Mesenchymal stem cell (in vitro differentiated cells and primary cell): ENCODE measurements around the gene SPCS1.
A peak's percentile ranks its signal among the peaks of the same experiment; 100 is the strongest.

ENCODE experiments used
- DNase-seq: peaks from one replicate; pipeline ENCODE4 v3.0.0-alpha.2; 2013
- H2AFZ ChIP-seq: one replicate; pipeline ENCODE4 v1.6.1; 2013; ENCODE audit warnings: low read depth, mild to moderate bottlenecking, control low read depth, inconsistent platforms, low read length, moderate library complexity
- H2AK5ac ChIP-seq: 2 replicates; pipeline ENCODE4 v1.6.1; 2013; ENCODE audit warnings: low read length, moderate library complexity, mild to moderate bottlenecking, inconsistent platforms; ENCODE audit not compliant: severe bottlenecking
- H2BK120ac ChIP-seq: one replicate; pipeline ENCODE4 v1.6.1; 2013; ENCODE audit warnings: low read depth, mild to moderate bottlenecking, inconsistent platforms, low read length, moderate library complexity
- H2BK12ac ChIP-seq, 2 experiments: one replicate each; pipeline ENCODE4 v1.6.1; 2013; ENCODE audit warnings: inconsistent platforms in 2 of 2, low read length in 2 of 2, mild to moderate bottlenecking in 2 of 2, moderate library complexity in 2 of 2, control low read depth in 1 of 2
- H2BK15ac ChIP-seq: one replicate; pipeline ENCODE4 v1.6.1; 2013; ENCODE audit warnings: mild to moderate bottlenecking, low read depth, inconsistent platforms; ENCODE audit not compliant: poor library complexity, severe bottlenecking
- H2BK5ac ChIP-seq: 2 replicates; pipeline ENCODE4 v1.6.1; 2013; ENCODE audit warnings: low read depth, mild to moderate bottlenecking, low read length, control low read depth, inconsistent platforms; ENCODE audit not compliant: poor library complexity, severe bottlenecking
- H3K14ac ChIP-seq, 2 experiments: one replicate each; pipeline ENCODE4 v1.6.1; 2013; ENCODE audit warnings: inconsistent platforms in 2 of 2, low read length in 2 of 2, control low read depth in 1 of 2, mild to moderate bottlenecking in 1 of 2, moderate library complexity in 1 of 2
- H3K18ac ChIP-seq, 2 experiments: one replicate each; pipeline ENCODE4 v1.6.1; 2013; ENCODE audit warnings: inconsistent platforms in 2 of 2, low read length in 2 of 2, control low read depth in 1 of 2, low read depth in 1 of 2, mild to moderate bottlenecking in 1 of 2
- H3K23ac ChIP-seq, 2 experiments: one replicate each; pipeline ENCODE4 v1.6.1; 2013; ENCODE audit warnings: inconsistent platforms in 2 of 2, low read length in 2 of 2, mild to moderate bottlenecking in 2 of 2, moderate library complexity in 2 of 2, control low read depth in 1 of 2
- H3K27ac ChIP-seq: 2 replicates; pipeline ENCODE4 v1.5.1; 2013; ENCODE audit warnings: mild to moderate bottlenecking, moderate library complexity, low read length, control low read depth, inconsistent platforms; ENCODE audit not compliant: poor library complexity, severe bottlenecking
- H3K27me3 ChIP-seq, 2 experiments: 2 replicates each; pipeline versions ENCODE4 v1.6.1 to v1.7.0; 2013; ENCODE audit warnings: low read length in 2 of 2, mild to moderate bottlenecking in 2 of 2, moderate library complexity in 2 of 2, control low read depth in 1 of 2, inconsistent platforms in 1 of 2; ENCODE audit not compliant: control insufficient read depth in 1 of 2, insufficient read depth in 1 of 2
- H3K36me3 ChIP-seq, 2 experiments: 2 replicates each; pipeline versions ENCODE4 v1.6.1 to v1.7.0; 2013; ENCODE audit warnings: low read length in 2 of 2, control low read depth in 1 of 2, inconsistent platforms in 1 of 2, low read depth in 1 of 2, mild to moderate bottlenecking in 1 of 2; ENCODE audit not compliant: insufficient read depth in 2 of 2, control insufficient read depth in 1 of 2
- H3K4ac ChIP-seq, 2 experiments: one replicate each; pipeline ENCODE4 v1.6.1; 2013; ENCODE audit warnings: inconsistent platforms in 2 of 2, low read length in 2 of 2, mild to moderate bottlenecking in 2 of 2, moderate library complexity in 2 of 2, control low read depth in 1 of 2, low read depth in 1 of 2
- H3K4me1 ChIP-seq: 2 replicates; pipeline ENCODE4 v1.6.1; 2013; ENCODE audit warnings: low read depth, low read length, control low read depth; ENCODE audit not compliant: control insufficient read depth, insufficient read depth
- H3K4me2 ChIP-seq: 2 replicates; pipeline ENCODE4 v1.6.1; 2013; ENCODE audit warnings: low read length, mild to moderate bottlenecking, inconsistent platforms; ENCODE audit not compliant: poor library complexity, severe bottlenecking
- H3K4me3 ChIP-seq, 2 experiments: 2 replicates each; pipeline versions ENCODE4 v1.5.1 to v1.7.0; 2013; ENCODE audit warnings: low read length in 2 of 2, mild to moderate bottlenecking in 2 of 2, control low read depth in 1 of 2, low read depth in 1 of 2; ENCODE audit not compliant: insufficient read depth in 1 of 2
- H3K79me1 ChIP-seq: replicated peaks from 2 replicates; pipeline ENCODE4 v1.6.1; 2013; ENCODE audit warnings: mild to moderate bottlenecking, control low read depth, low read length, inconsistent platforms; ENCODE audit not compliant: poor library complexity, severe bottlenecking
- H3K9ac ChIP-seq: 2 replicates; pipeline ENCODE4 v1.7.0; 2013; ENCODE audit warnings: mild to moderate bottlenecking, low read length, moderate library complexity
- H3K9me3 ChIP-seq: 2 replicates; pipeline ENCODE4 v1.7.0; 2013; ENCODE audit warnings: mild to moderate bottlenecking, low read length; ENCODE audit not compliant: control insufficient read depth
- H4K8ac ChIP-seq: one replicate; pipeline ENCODE4 v1.6.1; 2013; ENCODE audit warnings: inconsistent platforms, mild to moderate bottlenecking, low read length, moderate library complexity
- H4K91ac ChIP-seq: one replicate; pipeline ENCODE4 v1.6.1; 2013; ENCODE audit warnings: mild to moderate bottlenecking, low read length, inconsistent platforms
- WGBS: methylation state at CpG from one replicate; pipeline ENCODE4 v1.1.7; 2013; ENCODE audit warnings: mixed read lengths; 5-methylcytosine and 5-hydroxymethylcytosine counted together

SPCS1 gene

GRCh38 chr3:52685709-52686691 lies 19.9 kb upstream of the SPCS1 start, which contains the start of the genes GNL3 and PBRM1:
Gene GNL3, plus strand, starts transcription at chr3:52686032. Its CDS starts 61 bp downstream, at chr3:52686093.
Gene PBRM1, minus strand, starts transcription at chr3:52685913.
- Histone ChIP-seq H4K91ac (peak within 1 kb of the TSS; percentile 100), H3K4ac (peak within 1 kb of the TSS; percentile 92 to 100), H2BK120ac (peak within 1 kb of the TSS; percentile 99), H3K79me1 (peaks cover 6% of the 10 kb centered on the region), H3K4me1 (peaks cover 8% of the 10 kb centered on the region), H3K4me3 (peak within 1 kb of the TSS; percentile 85 to 96), H3K9ac (peak within 1 kb of the TSS; percentile 96), H3K23ac (peak within 1 kb of the TSS in 1 of 2 experiments; percentile 91), H3K36me3 (peaks cover 20 to 42% of the 10 kb centered on the region in 2 experiments), H2AK5ac (no peak within 1 kb of the TSS), H3K9me3 (no peaks in the 10 kb centered on the region), H3K27ac (peak within 1 kb of the TSS; percentile 78), H2AFZ (peak within 1 kb of the TSS; percentile 90), H3K27me3 (no peaks in the 10 kb centered on the region), H2BK5ac (peak within 1 kb of the TSS; percentile 92), H2BK12ac (peak within 1 kb of the TSS in 1 of 2 experiments; percentile 59), H3K14ac (peak within 1 kb of the TSS; percentile 98 to 100), H3K4me2 (peak within 1 kb of the TSS; percentile 64), H2BK15ac (peak within 1 kb of the TSS; percentile 100), H3K18ac (peak within 1 kb of the TSS; percentile 98 to 100), H4K8ac (peak within 1 kb of the TSS; percentile 99)
- under 1% methylated on average over 81 of the region's 82 CpGs for WGBS
- peak; percentile 97 for DNase-seq

DNA sequence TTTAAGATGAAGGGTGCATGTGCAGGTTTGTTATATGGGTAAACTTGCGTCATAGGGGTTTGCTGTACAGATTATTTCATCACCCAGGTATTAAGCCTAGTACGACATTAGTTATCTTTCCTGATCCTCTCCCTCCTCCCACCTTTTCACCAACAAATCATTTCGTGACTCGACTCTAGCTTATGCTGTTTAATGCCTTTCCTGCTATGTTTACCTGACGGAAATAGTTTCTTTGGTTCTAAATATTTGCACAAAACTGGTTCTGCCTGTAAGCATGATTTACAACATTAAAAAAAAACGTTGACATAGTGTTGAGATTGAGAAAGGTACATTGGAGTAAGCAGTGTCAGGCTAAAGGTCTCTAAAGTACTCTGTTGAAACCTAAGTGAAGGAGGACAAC lies 17.6 kb upstream of the SPCS1 start:
- Histone ChIP-seq H4K91ac (no peak overlapping the region), H2AFZ (no peak overlapping the region), H2AK5ac (no peak overlapping the region), H3K4me1 (peaks cover 8% of the 10 kb centered on the region), H3K79me1 (peaks cover 6% of the 10 kb centered on the region), H4K8ac (no peak overlapping the region), H3K14ac (no peak overlapping the region), H3K4ac (no peak overlapping the region), H2BK15ac (no peak overlapping the region), H3K23ac (no peak overlapping the region), H3K4me2 (no peak overlapping the region), H3K27ac (no peak overlapping the region), H3K4me3 (no peak overlapping the region), H3K27me3 (no peaks in the 10 kb centered on the region), H2BK5ac (no peak overlapping the region), H3K36me3 (peaks cover 33 to 65% of the 10 kb centered on the region in 2 experiments), H3K9ac (peak overlapping the region; percentile 96), H3K9me3 (no peaks in the 10 kb centered on the region), H3K18ac (no peak overlapping the region), H2BK120ac (no peak overlapping the region), H2BK12ac (no peak overlapping the region)
- WGBS: 97% methylated on average over 6 of the region's 6 CpGs
- no peak for DNase-seq

- Histone ChIP-seq H3K79me1 (peaks cover 8% of the 10 kb centered on the region), H3K4me3 (no peak overlapping the region), H3K27ac (no peak overlapping the region), H2AK5ac (no peak overlapping the region), H3K4ac (no peak overlapping the region), H2BK15ac (no peak overlapping the region), H3K23ac (no peak overlapping the region), H2BK120ac (no peak overlapping the region), H3K4me1 (peaks cover 3% of the 10 kb centered on the region), H3K18ac (no peak overlapping the region), H2AFZ (no peak overlapping the region), H3K9me3 (no peaks in the 10 kb centered on the region), H3K36me3 (peaks cover 36 to 74% of the 10 kb centered on the region in 2 experiments), H4K91ac (no peak overlapping the region), H3K4me2 (no peak overlapping the region), H3K14ac (no peak overlapping the region), H3K27me3 (no peaks in the 10 kb centered on the region), H2BK5ac (no peak overlapping the region), H4K8ac (no peak overlapping the region), H3K9ac (peak overlapping the region; percentile 96), H2BK12ac (no peak overlapping the region)
- WGBS: 98% methylated on average over 3 of the region's 3 CpGs
- no peak for DNase-seq
Observed at GRCh38 chr3:52689151-52689550, 16.8 kb upstream of the SPCS1 start.

GRCh38 chr3:52690560-52690959 lies 15.3 kb upstream of the SPCS1 start:
- no peak overlapping the region for H4K91ac ChIP-seq
- no peak overlapping the region for H3K4ac ChIP-seq
- H3K4me1 ChIP-seq: peaks cover 3% of the 10 kb centered on the region
- no peak overlapping the region for H2BK12ac ChIP-seq
- no peak overlapping the region for H4K8ac ChIP-seq
- H3K79me1 ChIP-seq: peaks cover 9% of the 10 kb centered on the region
- no peak overlapping the region for H2AK5ac ChIP-seq
- H3K27me3 ChIP-seq: no peaks in the 10 kb centered on the region
- no peak overlapping the region for H2BK15ac ChIP-seq
- no peak overlapping the region for H3K4me2 ChIP-seq
- H3K18ac ChIP-seq: no peak overlapping the region
- H3K23ac ChIP-seq: no peak overlapping the region
- no peak overlapping the region for H2AFZ ChIP-seq
- H3K9me3 ChIP-seq: no peaks in the 10 kb centered on the region
- H3K36me3 ChIP-seq: peaks cover 36 to 87% of the 10 kb centered on the region in 2 experiments
- no peak overlapping the region for H2BK120ac ChIP-seq
- no peak overlapping the region for H3K27ac ChIP-seq
- H3K4me3 ChIP-seq: no peak overlapping the region
- no peak overlapping the region for H3K14ac ChIP-seq
- peak overlapping the region; percentile 10 for H3K9ac ChIP-seq
- WGBS: 94% methylated on average over 2 of the region's 2 CpGs
- DNase-seq: no peak
- no peak overlapping the region for H2BK5ac ChIP-seq
